H1 (cell line): Measurements from ENCODE around the gene PSMF1.

Source experiments
- CBX5 ChIP-seq: fragments of 300-800, 300-1000 bp; sonication (generic); IDR thresholded peaks from 2 replicates; pipeline ENCODE4 v1.7.1; 2016; ENCODE audit warnings: antibody characterized with exemption, low read length, low read depth
- CEBPB ChIP-seq: IDR thresholded peaks from 2 replicates; pipeline ENCODE4 v1.6.1; 2012; ENCODE audit warnings: low read depth, low read length
- CTCF ChIP-seq, 3 experiments: IDR thresholded peaks; 1 replicate in 2 of 3; 2 replicates in 1 of 3; pipeline versions ENCODE4 v1.5.1 to v1.6.1; 2011; ENCODE audit warnings: low read length in 3 of 3, mild to moderate bottlenecking in 3 of 3, inconsistent platforms in 2 of 3, low read depth in 1 of 3, moderate library complexity in 1 of 3; ENCODE audit not compliant: insufficient read depth in 1 of 3; ENCODE audit errors: control extremely low read depth in 1 of 3
- EP300 ChIP-seq, 2 experiments: IDR thresholded peaks; 1 replicate in 1 of 2; 2 replicates in 1 of 2; pipeline ENCODE4 v1.6.1; 2011 to 2012; ENCODE audit warnings: low read depth in 2 of 2, low read length in 2 of 2, mild to moderate bottlenecking in 2 of 2, borderline replicate concordance in 1 of 2, inconsistent platforms in 1 of 2, moderate library complexity in 1 of 2
- HDAC2 ChIP-seq, 2 experiments: fragments of 300-600 bp in 1 of 2; sonication (generic) in 1 of 2; IDR thresholded peaks; 2 replicates each; pipeline ENCODE4 v1.6.1; 2011 to 2012; ENCODE audit warnings: low read depth in 2 of 2, low read length in 2 of 2, mild to moderate bottlenecking in 2 of 2, moderate library complexity in 2 of 2, borderline replicate concordance in 1 of 2, inconsistent platforms in 1 of 2
- JUND ChIP-seq: IDR thresholded peaks from 2 replicates; pipeline ENCODE4 v1.6.1; 2011; ENCODE audit warnings: mild to moderate bottlenecking, improper control_type of control experiment, low read length
- MAFK ChIP-seq: IDR thresholded peaks from 2 replicates; pipeline ENCODE4 v1.6.1; 2012; ENCODE audit warnings: low read depth, mild to moderate bottlenecking, improper control_type of control experiment, low read length
- MAX ChIP-seq: IDR thresholded peaks from 2 replicates; pipeline ENCODE4 v1.6.1; 2012; ENCODE audit warnings: inconsistent platforms
- POLR2AphosphoS5 ChIP-seq: IDR thresholded peaks from 2 replicates; pipeline ENCODE4 v1.6.1; 2011; ENCODE audit warnings: low read depth, low read length
- POU5F1 ChIP-seq: IDR thresholded peaks from 2 replicates; pipeline ENCODE4 v1.6.1; 2011; ENCODE audit warnings: low read depth, mild to moderate bottlenecking, low read length, moderate library complexity
- RAD21 ChIP-seq, 2 experiments: IDR thresholded peaks in 1 of 2; conservative IDR thresholded peaks in 1 of 2; 2 replicates each; pipeline ENCODE4 v1.6.1; 2011; ENCODE audit warnings: low read depth in 2 of 2, low read length in 2 of 2, improper control_type of control experiment in 1 of 2, inconsistent platforms in 1 of 2, mild to moderate bottlenecking in 1 of 2, moderate library complexity in 1 of 2
- RXRA ChIP-seq: IDR thresholded peaks from 2 replicates; pipeline ENCODE4 v1.6.1; 2011; ENCODE audit warnings: low read depth, mild to moderate bottlenecking, low read length, moderate library complexity; ENCODE audit not compliant: insufficient read depth
- SIN3A ChIP-seq, 2 experiments: IDR thresholded peaks in 1 of 2; conservative IDR thresholded peaks in 1 of 2; 2 replicates each; pipeline ENCODE4 v1.6.1; 2011 to 2012; ENCODE audit warnings: low read length in 2 of 2, improper control_type of control experiment in 1 of 2, low read depth in 1 of 2, mild to moderate bottlenecking in 1 of 2

GRCh38 chr20:1197801-1198200, 79.4 kb downstream of the PSMF1 start:
- TF ChIP-seq HDAC2 (IDR thresholded peaks at IDR 0.05; ENCODE audit: borderline replicate concordance in 1 of 2, low read depth in 2 of 2, low read length in 2 of 2), result no peak
- no peak for TF ChIP-seq POLR2AphosphoS5
- TF ChIP-seq RXRA, result no peak
- TF ChIP-seq MAX, result no peak
- TF ChIP-seq CBX5, result no peak
- TF ChIP-seq JUND, result no peak
- no peak for TF ChIP-seq EP300 (IDR thresholded peaks at IDR 0.05; ENCODE audit: borderline replicate concordance in 1 of 2, low read depth in 2 of 2, low read length in 2 of 2)
- TF ChIP-seq CTCF (IDR thresholded peaks at IDR 0.05; ENCODE audit: control extremely low read depth in 1 of 3, insufficient read depth in 1 of 3, low read depth in 1 of 3, low read length in 3 of 3), result no peak
- TF ChIP-seq POU5F1, result no peak
- TF ChIP-seq MAFK, result no peak
- no peak for TF ChIP-seq CEBPB
- TF ChIP-seq RAD21 (IDR thresholded peaks at IDR 0.05 in 1 of 2, conservative IDR thresholded peaks at IDR 0.05 in 1 of 2; ENCODE audit: low read depth in 2 of 2, low read length in 2 of 2), result no peak
- no peak for TF ChIP-seq SIN3A (conservative IDR thresholded peaks at IDR 0.05 in 1 of 2, IDR thresholded peaks at IDR 0.05 in 1 of 2; ENCODE audit: low read depth in 1 of 2, low read length in 2 of 2)
